K562 (cell line): ENCODE results near the gene TCF15. TPM values are rescaled to one million over a fixed set of nuclear protein-coding genes. Genes with fewer than 3 reads are reported as not detected.

Experiments
- ATF7 ChIP-seq: fragments of 450-650 bp; IDR thresholded peaks from 2 replicates; pipeline ENCODE4 v1.7.1; 2014; ENCODE audit warnings: mild to moderate bottlenecking, moderate library complexity
- BRF2 ChIP-seq: IDR thresholded peaks from 3 replicates; pipeline ENCODE4 v1.6.1; 2011; ENCODE audit warnings: borderline replicate concordance, mild to moderate bottlenecking; ENCODE audit not compliant: insufficient read length, insufficient read depth
- CREB5 ChIP-seq: fragments of 250-450 bp; sonication (Bioruptor Pico); IDR thresholded peaks from 2 replicates; pipeline ENCODE4 v1.5.0; 2020; ENCODE audit warnings: mild to moderate bottlenecking
- DLX4 ChIP-seq: fragments of 250-450 bp; sonication (Bioruptor Pico); IDR thresholded peaks from 2 replicates; pipeline ENCODE4 v1.6.1; 2021; ENCODE audit warnings: mild to moderate bottlenecking
- ETV1 ChIP-seq: fragments of 450-650 bp; conservative IDR thresholded peaks from 2 replicates; pipeline ENCODE4 v1.6.1; 2016; ENCODE audit warnings: missing genetic modification characterization, control low read depth, low read depth, missing compliant biosample characterization
- ETV5 ChIP-seq: sonication (generic); formaldehyde crosslinking; IDR thresholded peaks from 2 replicates; pipeline ENCODE4 v1.4.0; 2020; ENCODE audit warnings: low read depth, mild to moderate bottlenecking, missing genetic modification reagents
- GATAD2B ChIP-seq: fragments of 450-650 bp; IDR thresholded peaks from 2 replicates; pipeline ENCODE4 v1.6.1; 2017; ENCODE audit warnings: mild to moderate bottlenecking, borderline replicate concordance
- MLX ChIP-seq, 2 experiments: fragments of 450-650 bp in 1 of 2; sonication (generic) in 1 of 2; formaldehyde crosslinking; conservative IDR thresholded peaks; 2 replicates each; pipeline versions ENCODE4 v1.4.0 to v1.8.1; 2020 to 2022; ENCODE audit warnings: mild to moderate bottlenecking in 1 of 2, missing genetic modification reagents in 1 of 2
- RB1 ChIP-seq: fragments of 450-650 bp; IDR thresholded peaks from 2 replicates; pipeline ENCODE4 v1.6.1; 2017; ENCODE audit warnings: low read depth, mild to moderate bottlenecking
- RBFOX2 ChIP-seq: fragments of 200-400 bp; formaldehyde crosslinking; IDR thresholded peaks from 2 replicates; pipeline ENCODE4 v1.6.1; 2017; ENCODE audit warnings: low read depth, mild to moderate bottlenecking, low read length, moderate library complexity
- RREB1 ChIP-seq: fragments of 250-450 bp; sonication (Bioruptor Pico); IDR thresholded peaks from 2 replicates; pipeline ENCODE4 v1.4.0; 2020
- SAFB2 ChIP-seq: fragments of 200-400 bp; formaldehyde crosslinking; IDR thresholded peaks from 2 replicates; pipeline ENCODE4 v1.6.1; 2018; ENCODE audit warnings: borderline replicate concordance, low read length, low read depth, moderate library complexity; ENCODE audit not compliant: severe bottlenecking
- SRF ChIP-seq, 2 experiments: fragments of 250-450, 450-650 bp in 1 of 2; sonication (Bioruptor Pico) in 1 of 2; sonication (generic) in 1 of 2; formaldehyde crosslinking; IDR thresholded peaks; 2 replicates each; pipeline versions ENCODE4 v1.5.0 to v1.5.1; 2020 to 2022; ENCODE audit warnings: mild to moderate bottlenecking in 1 of 2, missing genetic modification reagents in 1 of 2
- TARDBP ChIP-seq: fragments of 450-650 bp; IDR thresholded peaks from 2 replicates; pipeline ENCODE4 v1.6.1; 2016
- TCF7 ChIP-seq: sonication (generic); IDR thresholded peaks from 2 replicates; pipeline ENCODE4 v1.6.1; 2016; ENCODE audit warnings: antibody characterized with exemption, borderline replicate concordance
- ZNF347 ChIP-seq: fragments of 450-650 bp; formaldehyde crosslinking; IDR thresholded peaks from 2 replicates; pipeline ENCODE4 v1.4.0; 2020; ENCODE audit warnings: low read depth, mild to moderate bottlenecking, moderate library complexity
- ZNF766 ChIP-seq: fragments of 200-800 bp; sonication (Bioruptor generic); conservative IDR thresholded peaks from 2 replicates; pipeline ENCODE4 v1.6.1; 2016; ENCODE audit warnings: missing genetic modification characterization, missing compliant biosample characterization
- polyA plus RNA-seq, 8 experiments: library from polyadenylated mRNA; depleted of rRNA in 4 of 8; stranded (reverse) in 5 of 8; unstranded in 3 of 8; fragments of >200 nt; fragmentation: Nextera tagmentation in 2 of 8; fragmentation: Illumina TruSeq in 1 of 8; extraction: Ambion mirVana in 2 of 8; extraction: Trizol in 1 of 8; gene quantifications; 2 replicates each; pipeline versions ENCODE4 v1.2.1 to v1.2.3, GENCODE V29; 2011 to 2014; ENCODE audit warnings: inconsistent platforms in 1 of 8, missing spikeins in 1 of 8
- total RNA-seq, 7 experiments: library from RNA; depleted of rRNA in 6 of 7; stranded (reverse); fragments of >200 nt in 6 of 7; fragmentation: Illumina TruSeq in 2 of 7; extraction: Trizol in 2 of 7; gene quantifications; 2 replicates each; pipeline versions ENCODE4 v1.2.1 to v1.2.3, GENCODE V29; 2011 to 2021; ENCODE audit warnings: low replicate concordance in 1 of 7

The TCF15 gene
- total and polyA plus RNA-seq, 9 of the 15 experiments (the other 6 are each of a cell fraction or from before 2014, with no cell fraction given), result 0.04 to 5.0 (median 1.2) TPM

- TF ChIP-seq SAFB2, result no peak
- no peak for TF ChIP-seq ZNF347 (CRISPR knock-in tag)
- no peak for TF ChIP-seq ZNF766 (CRISPR knock-in tag)
- TF ChIP-seq RBFOX2, result peak; percentile 65
- TF ChIP-seq TARDBP, result no peak
- no peak for TF ChIP-seq SRF (CRISPR knock-in tag; IDR thresholded peaks at IDR 0.05)
- TF ChIP-seq ETV1 (tag), result no peak
- no peak for TF ChIP-seq BRF2
- 0 out of 2 replicates have a peak, but pooled peaks have one; percentile 9 for TF ChIP-seq ETV5 (CRISPR knock-in tag)
- 0 out of 2 replicates have a peak, but pooled peaks have one; percentile 8 for TF ChIP-seq RB1
- 0 out of 2 replicates have a peak, but pooled peaks have one; percentile 44 for TF ChIP-seq ATF7
- 0 out of 2 replicates have a peak, but pooled peaks have one; percentile 32 for TF ChIP-seq GATAD2B
- no peak for TF ChIP-seq DLX4 (CRISPR knock-in tag)
- no peak for TF ChIP-seq MLX (CRISPR knock-in tag; conservative IDR thresholded peaks at IDR 0.05)
- TF ChIP-seq TCF7, result no peak
- no peak for TF ChIP-seq CREB5 (CRISPR knock-in tag)
- no peak for TF ChIP-seq RREB1 (CRISPR knock-in tag)
Measured at GRCh38 chr20:642398-643174, 32.5 kb upstream of the TCF15 start (continued).
